Midbrain (tissue), 1 donor: Measurements from ENCODE around the gene OSBPL2.

Experiments used
- DNase-seq: peaks from one replicate; lab custom pipeline; 2025; lab: John Stamatoyannopoulos, UW

Gene OSBPL2

DNA sequence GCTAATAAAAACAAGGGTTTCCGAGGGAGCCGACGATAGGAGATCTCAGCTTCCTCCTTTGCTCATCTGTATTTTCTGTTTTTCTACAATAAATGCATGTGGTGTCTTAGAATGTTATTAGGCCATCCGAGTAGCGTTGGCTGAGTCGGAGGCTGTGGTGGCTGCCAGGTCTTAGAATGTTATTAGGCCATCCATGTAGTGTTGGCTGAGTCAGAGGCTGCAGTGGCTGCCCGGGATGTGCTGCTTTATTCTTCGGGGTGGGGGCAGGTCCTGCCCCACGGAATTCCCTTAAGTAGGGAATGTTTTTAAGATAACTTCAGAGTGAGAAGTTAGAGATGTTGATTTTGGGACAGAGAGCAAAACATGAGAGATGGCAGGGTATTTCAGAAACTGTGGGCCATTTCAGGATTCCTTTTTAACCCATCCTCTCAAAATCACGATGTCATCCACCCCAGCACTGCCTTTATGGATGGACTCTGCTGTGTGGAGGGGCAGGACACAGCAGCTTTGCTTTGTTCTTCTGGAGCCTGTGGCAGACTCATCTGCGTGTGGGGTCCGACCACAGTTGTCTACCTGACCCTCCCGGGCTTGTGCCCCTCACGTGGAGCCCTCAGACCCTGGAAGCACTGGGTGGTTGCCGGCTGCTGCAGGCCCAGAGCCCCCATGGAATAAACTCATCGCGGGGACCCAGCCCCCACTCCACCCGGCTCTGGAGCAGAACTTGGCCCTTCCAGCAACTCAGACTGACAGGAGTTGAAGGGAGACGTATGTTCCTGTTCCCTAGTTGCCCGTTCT is 20.4 kb downstream of the OSBPL2 start:
- no peak for DNase-seq

DNA sequence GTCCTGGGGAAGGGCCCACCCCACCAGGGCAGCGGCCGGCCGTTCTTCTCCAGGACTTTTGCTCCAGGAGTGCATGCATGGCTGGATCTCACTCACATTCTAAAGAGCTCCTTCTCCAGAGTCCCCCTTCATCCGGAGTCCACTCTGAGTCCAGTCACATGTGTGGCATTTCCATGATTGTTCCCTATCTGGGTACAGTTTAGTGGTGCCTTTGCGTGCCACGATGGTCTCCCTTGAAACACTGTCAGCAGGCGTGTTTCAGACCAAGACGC is 20.9 kb downstream of the OSBPL2 start:
- no peak for DNase-seq

DNA sequence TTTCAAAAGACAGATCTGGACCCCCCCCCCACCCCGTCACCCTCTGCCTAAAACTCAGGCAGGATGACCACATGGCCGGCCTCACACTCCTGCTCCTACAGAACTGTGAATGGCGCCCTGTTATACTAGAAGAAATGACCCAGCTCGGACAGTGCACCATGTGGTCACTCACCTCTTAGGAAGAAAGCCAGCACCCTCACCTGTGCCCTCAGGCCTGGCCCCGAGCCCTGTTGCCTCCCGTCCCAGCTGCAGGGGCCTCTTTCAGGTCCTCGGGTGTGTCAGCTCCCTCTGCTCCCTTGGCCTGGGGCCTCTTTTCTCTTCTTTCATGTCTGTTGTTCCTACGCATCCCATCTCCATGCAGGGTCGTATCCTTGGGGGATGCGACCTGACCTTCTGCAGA is 23.7 kb downstream of the OSBPL2 start:
- DNase-seq: no peak

DNA sequence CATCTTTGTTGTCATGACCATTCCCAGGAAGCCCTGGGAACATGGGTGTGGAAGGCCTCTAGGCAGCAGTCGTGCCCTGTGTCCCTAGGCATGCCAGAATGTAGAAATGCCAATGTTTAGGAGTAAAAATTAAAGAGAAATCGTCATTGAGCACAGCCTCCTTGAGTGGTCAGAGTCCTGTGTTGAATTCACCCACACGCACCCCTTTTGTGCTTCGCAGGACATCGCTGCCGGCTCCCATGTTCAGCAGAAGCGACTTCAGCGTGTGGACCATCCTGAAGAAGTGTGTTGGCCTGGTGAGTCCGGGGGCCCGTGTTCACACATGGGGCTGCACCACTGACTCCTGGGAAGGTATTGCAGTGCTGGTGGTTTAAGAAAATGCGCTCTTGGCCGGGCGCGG is 25.1 kb downstream of the OSBPL2 start:
- DNase-seq: no peak

DNA sequence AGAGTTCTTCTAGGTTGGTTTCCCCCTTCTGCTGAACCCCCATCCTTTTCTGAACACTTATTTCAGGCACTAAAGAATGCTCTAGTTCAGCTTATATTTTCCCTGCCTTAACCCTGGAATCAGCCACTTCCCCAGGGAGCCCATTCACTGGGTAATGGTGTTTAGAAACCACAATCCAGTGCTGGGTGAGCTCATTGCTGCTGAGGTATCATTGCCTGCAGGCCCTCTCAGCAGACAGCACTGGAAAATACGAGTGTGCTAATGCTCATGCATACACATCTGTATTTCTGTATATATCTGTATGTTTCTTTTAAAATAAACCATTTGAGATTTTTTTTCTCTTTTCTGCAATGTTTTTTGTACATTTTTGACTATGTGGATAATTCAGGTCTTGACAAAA is 27.0 kb downstream of the OSBPL2 start:
- DNase-seq: no peak

DNA sequence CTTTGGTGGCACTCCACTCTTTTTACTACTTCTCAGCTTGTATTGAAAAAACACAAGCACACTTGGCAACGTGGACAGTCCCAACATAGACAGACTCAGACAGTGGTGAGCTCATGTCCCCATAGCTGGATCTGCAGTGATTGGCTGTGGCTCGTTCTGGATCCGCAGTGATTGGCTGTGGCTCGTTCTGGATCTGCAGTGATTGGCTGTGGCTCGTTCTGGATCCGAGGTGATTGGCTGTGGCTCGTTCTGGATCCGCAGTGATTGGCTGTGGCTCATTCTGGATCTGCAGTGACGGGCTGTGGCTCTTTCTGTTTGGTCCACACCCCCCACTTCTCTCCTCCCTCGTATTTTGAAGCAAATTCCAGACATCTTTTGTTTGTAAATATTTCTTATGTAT is 28.0 kb downstream of the OSBPL2 start:
- DNase-seq: no peak

DNA sequence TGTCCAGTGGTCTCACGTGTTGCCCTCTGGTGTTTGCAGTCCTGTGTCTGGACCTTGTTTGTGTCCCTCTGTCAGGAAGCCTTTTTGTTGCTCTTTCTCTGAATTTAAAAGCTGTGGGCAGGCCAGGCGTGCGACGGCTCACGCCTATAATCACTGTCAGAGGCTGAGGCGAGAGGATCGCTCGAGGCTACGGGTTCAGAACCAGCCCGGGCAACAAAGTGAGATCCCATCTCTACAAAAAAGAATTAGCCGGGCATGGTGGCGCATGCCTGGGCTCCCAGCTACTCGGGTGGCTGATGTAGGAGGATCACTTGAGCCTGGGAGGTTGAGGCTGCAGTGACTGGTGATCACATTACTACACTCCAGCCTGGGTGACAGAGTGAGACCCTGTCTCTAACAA is 28.5 kb downstream of the OSBPL2 start:
- DNase-seq: no peak

DNA sequence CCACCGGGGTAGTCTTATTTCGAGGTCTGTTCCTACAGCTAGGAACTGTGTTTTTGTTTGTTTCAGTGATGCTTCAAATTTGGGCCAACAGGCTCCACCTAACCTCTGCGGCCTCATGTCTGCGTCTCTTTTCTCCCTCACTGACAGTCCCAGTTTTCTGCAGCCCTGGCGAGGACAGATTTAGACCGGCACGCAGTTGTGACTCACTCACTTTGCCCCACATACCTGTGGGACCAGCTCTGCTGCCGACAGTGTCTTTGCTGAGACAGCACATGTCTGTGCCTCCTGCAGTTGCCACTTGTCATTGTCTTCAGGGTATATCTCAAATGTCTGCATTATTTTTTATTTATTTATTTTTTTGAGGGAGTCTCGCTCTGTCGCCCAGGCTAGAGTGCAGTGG is 29.2 kb downstream of the OSBPL2 start:
- DNase-seq: no peak

DNA sequence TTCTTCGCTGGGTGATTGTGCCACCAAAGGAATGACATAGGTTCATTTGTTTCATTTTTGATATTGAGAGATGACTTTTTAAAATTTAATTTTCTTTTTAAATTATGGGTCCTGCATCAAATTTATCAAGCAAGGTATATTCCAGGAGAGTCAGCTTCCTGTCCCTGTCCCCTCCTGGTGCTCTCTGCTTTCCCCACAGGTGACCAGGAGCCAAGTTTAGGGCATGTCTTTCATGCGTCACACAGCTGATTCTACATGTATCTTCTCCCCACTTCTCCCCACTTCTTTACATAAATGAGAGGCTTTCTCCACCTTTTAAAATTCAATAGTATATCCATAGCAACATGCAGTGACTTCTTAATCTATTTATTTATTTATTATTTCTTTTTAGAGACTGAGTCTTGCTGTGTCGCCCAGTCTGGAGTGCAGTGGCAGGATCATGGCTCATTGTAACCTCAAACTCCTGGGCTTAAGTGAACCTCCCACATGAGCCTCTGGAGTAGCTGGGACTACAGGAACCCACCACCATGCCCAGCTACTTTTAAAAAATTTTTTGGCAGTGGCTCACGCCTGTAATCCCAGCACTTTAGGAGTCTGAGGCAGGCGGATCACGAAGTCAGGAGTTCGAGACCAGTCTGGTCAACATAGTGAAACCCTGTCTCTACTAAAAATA is 30.0 kb downstream of the OSBPL2 start:
- DNase-seq: no peak

DNA sequence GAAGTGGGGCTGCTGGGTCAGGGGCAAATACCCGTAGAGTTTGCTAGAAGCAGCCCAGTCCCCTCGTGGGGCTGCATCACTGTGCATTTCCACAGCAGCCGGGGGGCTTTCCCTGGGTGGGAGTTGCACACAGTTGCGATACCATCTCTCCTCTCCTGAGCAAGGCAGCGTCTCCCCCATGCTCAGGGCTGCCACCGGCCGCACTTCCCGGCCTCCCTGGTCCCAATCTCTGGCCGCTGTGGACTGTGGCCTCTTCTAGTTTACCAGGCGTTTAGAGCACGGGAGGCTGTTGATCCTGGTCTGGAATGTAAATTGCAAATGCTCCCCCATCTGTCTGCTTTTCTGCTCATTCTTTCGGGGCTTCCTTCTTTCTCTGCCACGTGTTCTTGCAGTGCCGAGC is 31.1 kb downstream of the OSBPL2 start:
- DNase-seq: no peak

DNA sequence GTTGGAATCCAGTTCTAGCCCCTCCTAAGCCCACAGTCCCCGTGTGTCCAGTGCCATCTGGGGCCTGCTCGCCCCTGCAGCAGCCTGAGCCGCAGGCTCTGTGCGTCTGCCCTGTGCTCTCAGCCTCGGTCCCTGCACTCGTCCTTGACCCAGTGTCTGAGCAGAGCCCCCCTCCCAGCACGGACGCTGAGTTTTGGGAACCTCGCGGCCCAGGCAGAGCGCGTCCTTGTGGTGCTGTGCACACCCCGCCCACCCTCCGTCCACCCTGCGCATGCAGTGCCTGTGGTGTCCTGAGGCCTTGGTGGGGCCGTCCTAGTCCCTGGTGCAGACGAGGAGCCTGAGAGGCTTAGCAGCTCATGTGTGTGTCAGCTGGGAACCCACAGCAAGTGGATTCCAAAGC is 31.6 kb downstream of the OSBPL2 start:
- no peak for DNase-seq

DNA sequence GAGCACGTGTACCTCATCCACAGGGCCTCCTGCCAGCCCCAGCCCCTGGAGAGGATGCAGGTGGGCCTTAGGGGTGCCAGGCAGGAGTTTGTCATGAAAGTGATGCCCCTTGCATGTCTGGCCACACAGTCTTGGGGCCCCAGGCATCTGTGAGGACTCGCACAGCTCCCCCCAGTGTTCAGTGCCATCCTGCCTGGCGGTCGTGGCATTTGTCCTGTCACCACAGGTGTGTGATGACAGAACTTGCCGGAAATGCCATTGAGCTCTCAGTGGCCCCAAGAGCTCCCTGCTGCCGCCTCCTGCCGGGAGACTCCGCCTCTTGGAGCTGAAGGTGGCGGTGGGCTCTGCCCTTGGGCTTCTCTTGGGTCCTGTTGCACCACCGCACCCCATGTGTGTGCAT is 33.9 kb downstream of the OSBPL2 start:
- no peak for DNase-seq

DNA sequence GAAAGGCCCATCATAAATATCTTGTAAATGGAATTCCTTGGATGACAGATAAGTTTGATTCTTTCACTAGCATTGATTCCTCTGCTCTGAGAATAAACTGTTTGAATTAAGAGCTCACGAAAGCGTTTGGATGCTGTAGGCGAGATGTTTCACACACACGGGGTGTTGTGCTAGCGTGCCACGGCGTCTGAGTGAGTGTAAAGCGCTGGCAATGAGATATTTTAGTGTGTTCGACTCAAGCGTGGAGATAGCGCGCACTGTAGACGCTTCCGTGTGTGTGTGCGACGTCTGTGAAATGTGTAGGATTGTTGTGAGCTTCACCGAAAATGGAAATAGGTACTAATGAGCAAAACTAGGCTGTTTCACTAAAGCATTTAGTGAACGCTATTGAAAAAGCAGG is 35.1 kb downstream of the OSBPL2 start:
- no peak for DNase-seq

DNA sequence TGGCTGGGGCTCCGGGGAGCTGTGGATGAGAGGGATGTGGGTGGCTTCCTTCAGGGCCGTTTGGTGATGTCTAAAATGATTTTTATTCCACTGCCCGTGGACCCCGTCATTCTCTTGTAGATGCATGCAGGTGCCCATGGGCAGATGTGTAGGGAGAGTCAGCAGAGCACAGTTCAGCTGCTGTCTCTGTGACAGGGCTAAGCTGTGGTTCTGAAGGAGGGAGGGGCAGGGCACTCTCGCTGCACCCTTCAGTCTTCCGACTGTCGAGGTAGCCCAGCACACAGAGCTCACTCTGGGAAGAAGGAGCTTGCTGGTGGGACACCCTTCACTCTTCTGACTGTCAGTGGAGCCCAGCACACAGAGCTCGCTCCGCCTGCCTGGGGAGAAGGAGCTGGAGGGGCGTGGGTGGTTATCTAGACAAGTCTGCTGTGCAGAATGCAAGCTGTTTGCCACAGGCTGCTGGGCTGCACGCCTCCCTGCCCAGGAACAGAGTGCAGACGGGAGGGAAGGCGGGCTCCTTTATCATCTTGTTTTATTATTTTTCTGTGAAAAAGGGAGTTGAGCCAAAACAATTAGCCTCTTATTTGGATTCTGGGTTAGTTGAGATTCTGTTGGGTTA is 36.1 kb downstream of the OSBPL2 start:
- no peak for DNase-seq

DNA sequence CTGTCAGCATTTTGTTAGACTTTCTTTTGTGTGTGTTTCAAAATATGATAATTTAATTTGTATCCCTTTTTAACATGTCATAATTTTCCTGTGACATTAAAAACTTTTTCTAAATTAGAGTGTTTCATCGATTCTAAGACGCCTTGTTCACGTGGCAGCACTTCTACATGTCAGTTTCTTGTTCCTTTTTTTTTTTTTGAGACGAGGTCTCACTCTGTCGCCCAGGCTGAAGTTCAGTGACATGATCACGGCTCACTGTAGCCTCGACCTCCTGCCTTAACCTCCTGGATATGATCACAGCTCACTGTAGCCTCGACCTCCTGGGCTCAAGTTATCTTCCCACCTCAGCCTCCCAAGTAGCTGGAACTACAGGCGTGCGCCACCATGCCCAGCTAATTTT is 36.9 kb downstream of the OSBPL2 start:
- DNase-seq: no peak

DNA sequence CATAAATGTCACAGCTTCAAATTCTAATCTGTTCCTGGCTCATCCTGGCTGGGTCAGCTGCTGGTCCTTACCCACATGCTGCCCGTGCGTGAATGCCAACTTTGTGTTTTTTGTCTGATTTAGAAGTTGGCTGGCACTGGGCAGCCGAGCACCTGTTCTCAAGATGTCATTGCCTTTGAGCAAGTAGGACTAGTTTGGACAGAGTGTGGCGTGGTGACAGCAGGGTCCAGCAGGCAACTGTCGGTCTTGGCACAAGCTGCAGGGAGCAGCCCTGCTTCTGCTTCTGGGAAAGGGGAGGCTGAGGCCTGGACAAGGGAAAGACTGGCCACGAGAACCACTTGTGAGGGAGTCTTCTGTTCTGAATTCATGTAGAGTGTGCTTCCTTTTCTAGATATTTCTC is 38.1 kb downstream of the OSBPL2 start:
- peak; percentile 35 for DNase-seq

DNA sequence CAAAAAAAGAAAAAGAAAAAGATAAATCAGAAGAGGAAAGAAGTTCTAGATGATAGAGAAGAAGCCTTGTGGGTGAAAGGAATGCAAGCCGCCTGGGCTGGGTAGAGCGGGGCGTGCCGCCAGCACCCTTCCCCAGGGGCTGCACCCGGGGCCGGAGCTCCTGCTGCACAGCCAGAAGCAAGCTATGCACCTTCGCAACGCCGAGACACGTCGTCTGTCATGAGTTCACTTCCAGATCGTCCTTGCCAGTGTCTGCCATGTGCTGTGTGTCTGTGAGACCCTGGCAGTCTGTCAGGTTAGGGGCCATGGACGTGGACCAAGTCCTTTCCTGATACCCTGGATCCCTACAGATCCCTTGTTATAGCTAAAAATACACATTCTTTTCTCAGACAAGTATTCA is 38.9 kb downstream of the OSBPL2 start:
- no peak for DNase-seq

DNA sequence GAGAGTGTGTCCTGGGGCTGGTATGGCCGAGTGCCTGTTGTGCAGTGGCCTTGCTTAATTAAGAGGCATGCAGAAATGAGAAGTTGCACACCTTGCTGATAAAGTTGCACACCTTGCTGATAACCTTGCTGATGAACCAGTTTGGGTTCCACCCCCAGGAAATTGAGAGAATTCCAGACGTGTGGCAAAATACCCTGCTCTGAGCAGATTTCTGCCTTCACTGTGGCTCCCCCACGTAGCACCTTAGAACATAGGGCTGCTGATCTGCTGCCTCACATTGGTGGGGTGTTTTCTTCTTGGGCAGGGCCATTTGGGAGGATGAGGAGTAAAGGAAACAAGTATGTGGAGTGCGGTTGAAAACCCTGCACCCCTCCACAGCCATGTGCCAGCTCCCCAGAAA is 42.0 kb downstream of the OSBPL2 start:
- DNase-seq: no peak

DNA sequence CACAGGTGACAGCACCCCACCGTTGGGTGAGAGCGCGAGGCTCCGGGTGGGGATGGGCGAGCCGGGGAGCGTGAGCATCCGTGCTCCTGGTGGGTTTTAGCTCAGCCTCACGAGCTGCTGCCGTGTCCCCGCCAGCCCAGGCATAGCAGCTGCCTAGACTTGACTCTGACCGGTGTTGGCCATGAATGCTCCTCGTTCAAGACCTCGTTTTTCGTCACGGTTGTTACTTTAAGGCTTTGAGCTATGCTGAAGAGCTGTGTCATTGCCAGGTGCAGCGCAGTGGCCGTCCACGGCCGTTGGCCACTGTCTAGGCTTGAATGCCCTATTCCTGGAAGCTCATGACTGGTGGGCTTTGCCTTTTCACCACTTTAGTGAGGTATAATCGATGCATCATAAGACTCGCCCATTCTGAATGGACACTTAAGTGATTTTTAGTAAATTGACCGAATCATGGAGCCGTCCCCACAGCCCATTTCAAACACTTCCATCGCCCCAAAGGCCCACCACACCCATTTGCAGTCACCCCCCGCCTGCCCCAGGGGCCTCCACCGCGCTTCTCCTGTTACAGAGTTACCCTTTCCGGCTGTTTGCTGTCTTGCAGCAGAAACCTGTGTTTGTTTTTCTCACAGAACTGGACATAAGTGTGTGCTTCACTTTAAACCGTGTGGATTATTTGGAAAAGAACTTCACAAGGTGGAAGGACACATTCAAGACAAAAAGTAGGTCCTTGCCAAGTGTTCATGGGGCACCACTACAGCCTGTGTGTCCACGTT is 43.0 kb downstream of the OSBPL2 start:
- DNase-seq: no peak

DNA sequence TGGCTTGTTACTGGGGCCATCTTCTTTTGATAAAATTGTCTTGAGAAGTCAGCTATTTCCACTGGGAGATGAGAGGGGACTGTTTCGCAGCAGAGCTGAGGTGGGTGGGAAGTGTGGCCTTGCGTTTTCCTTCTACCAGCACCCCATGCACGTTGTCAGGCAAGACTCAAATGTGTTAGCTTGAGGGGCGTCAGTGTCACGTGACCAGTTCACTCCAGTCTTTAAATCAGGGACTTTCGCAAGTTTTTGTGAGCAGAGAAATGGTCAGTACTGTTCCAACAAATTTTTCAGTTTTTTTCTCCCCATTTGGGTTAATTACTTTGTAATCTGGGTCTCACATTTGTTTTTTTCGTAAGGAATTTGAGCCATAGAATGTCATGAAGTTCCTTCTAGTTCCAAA is 43.8 kb downstream of the OSBPL2 start:
- DNase-seq: no peak

DNA sequence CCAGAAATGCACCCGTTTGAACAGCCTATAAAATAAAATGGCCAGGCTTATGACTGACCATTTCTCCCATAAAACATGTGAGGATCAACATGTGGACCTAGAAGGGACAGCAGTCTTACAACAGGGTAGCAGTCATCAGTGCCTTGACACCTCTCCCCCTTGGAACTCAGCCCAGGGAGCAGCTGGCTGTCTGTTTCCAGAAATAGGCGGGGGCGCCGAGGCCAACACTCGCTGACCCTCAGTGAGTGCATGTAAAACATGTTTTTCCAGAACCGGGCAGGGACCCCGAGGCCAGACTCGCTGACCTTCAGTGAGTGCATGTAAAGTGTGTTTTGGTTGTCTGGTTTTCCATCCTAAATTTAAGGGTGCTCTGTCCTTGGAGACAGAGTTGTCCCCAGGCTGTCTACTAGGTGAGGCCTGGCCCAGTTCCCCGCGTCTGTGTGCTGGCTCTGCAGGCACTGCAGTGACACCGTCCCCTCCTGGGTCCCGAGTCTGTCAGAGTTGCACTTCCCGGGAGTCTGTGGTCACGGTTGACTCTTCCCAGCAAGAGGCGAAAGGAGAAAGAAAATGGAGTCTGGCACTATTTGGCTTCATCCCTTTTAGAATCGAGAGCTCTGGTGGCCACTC is 44.7 kb downstream of the OSBPL2 start:
- no peak for DNase-seq

DNA sequence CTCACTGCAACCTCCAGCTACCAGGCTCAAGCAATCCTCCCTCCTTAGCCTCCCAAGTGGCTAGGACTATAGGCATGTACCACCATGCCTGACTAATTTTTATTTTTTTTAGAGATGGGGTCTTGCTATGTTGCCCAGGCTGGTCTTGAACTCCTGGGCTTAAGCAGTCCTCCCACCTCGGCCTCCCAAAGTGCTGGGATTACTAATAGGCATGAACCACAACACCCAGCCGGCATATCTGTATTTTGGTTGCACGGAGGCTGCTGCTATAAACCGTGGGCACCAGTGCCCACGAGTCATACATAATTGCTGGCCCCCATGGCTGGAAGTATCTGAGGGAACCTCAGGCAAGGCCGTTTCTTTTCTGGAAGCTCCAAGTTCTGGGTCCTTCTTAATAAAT is 46.1 kb downstream of the OSBPL2 start:
- no peak for DNase-seq
